Osteoblast (primary cell): ENCODE results near the gene VCL. TPM values are rescaled to one million over a fixed set of nuclear protein-coding genes. Genes with fewer than 3 reads are reported as not detected.

Experiments
- DNase-seq: peaks from one replicate; pipeline ENCODE4 v3.0.0; 2011; ENCODE audit warnings: low spot score, mixed read lengths; ENCODE audit not compliant: insufficient read length; ENCODE audit errors: missing footprints
- H2AFZ ChIP-seq: 2 replicates; pipeline ENCODE4 v1.6.0; 2011; ENCODE audit warnings: mild to moderate bottlenecking, low read length
- H3K27ac ChIP-seq: 2 replicates; pipeline ENCODE4 v1.5.1; 2011; ENCODE audit warnings: mild to moderate bottlenecking, low read depth, low read length, moderate library complexity
- H3K27me3 ChIP-seq: 2 replicates; pipeline ENCODE4 v1.6.0; 2012; ENCODE audit warnings: mild to moderate bottlenecking, control low read depth, inconsistent platforms, low read length, moderate library complexity; ENCODE audit not compliant: insufficient read depth
- H3K36me3 ChIP-seq: 2 replicates; pipeline ENCODE4 v1.5.1; 2011; ENCODE audit warnings: mild to moderate bottlenecking, low read length, control low read depth, moderate library complexity; ENCODE audit not compliant: insufficient read depth
- H3K4me1 ChIP-seq: 2 replicates; pipeline ENCODE4 v1.5.1; 2011; ENCODE audit warnings: mild to moderate bottlenecking, low read length, control low read depth, moderate library complexity; ENCODE audit not compliant: insufficient read depth
- H3K4me2 ChIP-seq: 2 replicates; pipeline ENCODE4 v1.6.0; 2011; ENCODE audit warnings: mild to moderate bottlenecking, low read length; ENCODE audit not compliant: insufficient read depth
- H3K4me3 ChIP-seq: fragments of 200-600 bp; sonication (generic); 3 replicates; pipeline ENCODE4 v1.5.1; 2012; ENCODE audit warnings: mild to moderate bottlenecking, low read length, inconsistent platforms; ENCODE audit not compliant: insufficient read depth
- H3K79me2 ChIP-seq: 2 replicates; pipeline ENCODE4 v1.6.0; 2012; ENCODE audit warnings: mild to moderate bottlenecking, low read length, control low read depth, inconsistent platforms; ENCODE audit not compliant: insufficient read depth
- H3K9me3 ChIP-seq: 2 replicates; pipeline ENCODE4 v1.5.1; 2011; ENCODE audit warnings: low read depth, low read length, control low read depth
- H4K20me1 ChIP-seq: 2 replicates; pipeline ENCODE4 v1.6.0; 2012; ENCODE audit warnings: mild to moderate bottlenecking, low read length, control low read depth; ENCODE audit not compliant: insufficient read depth
- total RNA-seq: library from RNA; depleted of rRNA; stranded (reverse); fragments of >200 nt; gene quantifications from 2 replicates; pipeline ENCODE4 v1.2.3, GENCODE V29; 2012
- TF ChIP-seq, protein P1 (sequence below): IDR thresholded peaks from 2 replicates; pipeline ENCODE4 v1.5.1; 2011; ENCODE audit warnings: mild to moderate bottlenecking, low read depth, low read length, moderate library complexity; ENCODE audit errors: extremely low read depth

VCL gene
- total RNA-seq, 1 donor: 201 TPM

DNA sequence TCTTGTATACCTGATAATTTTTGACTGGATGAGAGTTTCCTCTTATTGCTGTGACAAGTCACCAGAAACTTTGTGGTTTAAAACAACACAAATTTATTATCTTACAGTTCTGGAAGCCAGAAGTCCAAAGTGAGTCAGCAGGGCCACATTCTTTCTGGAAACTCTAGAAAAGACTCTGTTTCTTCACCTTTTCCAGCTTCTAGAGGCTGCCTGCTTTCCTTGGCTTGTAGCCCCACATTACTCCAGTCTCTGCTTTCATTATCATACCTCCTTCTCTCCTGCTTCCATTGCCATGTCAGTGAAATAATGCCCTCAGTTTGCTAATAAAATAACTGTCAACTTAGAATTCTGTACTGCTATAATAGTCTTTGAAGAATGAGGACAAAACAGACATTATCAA lies 65.3 kb downstream of the VCL start:
- H3K4me2 ChIP-seq: no peak overlapping the region
- peaks cover 35% of the 10 kb centered on the region for H3K36me3 ChIP-seq
- peaks cover 93% of the 10 kb centered on the region for H3K79me2 ChIP-seq
- H2AFZ ChIP-seq: no peak overlapping the region
- H4K20me1 ChIP-seq: peaks cover 38% of the 10 kb centered on the region
- no peak overlapping the region for H3K4me3 ChIP-seq
- no peak for DNase-seq
- TF ChIP-seq, protein P1, sequence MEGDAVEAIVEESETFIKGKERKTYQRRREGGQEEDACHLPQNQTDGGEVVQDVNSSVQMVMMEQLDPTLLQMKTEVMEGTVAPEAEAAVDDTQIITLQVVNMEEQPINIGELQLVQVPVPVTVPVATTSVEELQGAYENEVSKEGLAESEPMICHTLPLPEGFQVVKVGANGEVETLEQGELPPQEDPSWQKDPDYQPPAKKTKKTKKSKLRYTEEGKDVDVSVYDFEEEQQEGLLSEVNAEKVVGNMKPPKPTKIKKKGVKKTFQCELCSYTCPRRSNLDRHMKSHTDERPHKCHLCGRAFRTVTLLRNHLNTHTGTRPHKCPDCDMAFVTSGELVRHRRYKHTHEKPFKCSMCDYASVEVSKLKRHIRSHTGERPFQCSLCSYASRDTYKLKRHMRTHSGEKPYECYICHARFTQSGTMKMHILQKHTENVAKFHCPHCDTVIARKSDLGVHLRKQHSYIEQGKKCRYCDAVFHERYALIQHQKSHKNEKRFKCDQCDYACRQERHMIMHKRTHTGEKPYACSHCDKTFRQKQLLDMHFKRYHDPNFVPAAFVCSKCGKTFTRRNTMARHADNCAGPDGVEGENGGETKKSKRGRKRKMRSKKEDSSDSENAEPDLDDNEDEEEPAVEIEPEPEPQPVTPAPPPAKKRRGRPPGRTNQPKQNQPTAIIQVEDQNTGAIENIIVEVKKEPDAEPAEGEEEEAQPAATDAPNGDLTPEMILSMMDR: no peak
- no peaks in the 10 kb centered on the region for H3K9me3 ChIP-seq
- no peaks in the 10 kb centered on the region for H3K27me3 ChIP-seq
- H3K27ac ChIP-seq: no peak overlapping the region
- peaks cover 7% of the 10 kb centered on the region for H3K4me1 ChIP-seq

DNA sequence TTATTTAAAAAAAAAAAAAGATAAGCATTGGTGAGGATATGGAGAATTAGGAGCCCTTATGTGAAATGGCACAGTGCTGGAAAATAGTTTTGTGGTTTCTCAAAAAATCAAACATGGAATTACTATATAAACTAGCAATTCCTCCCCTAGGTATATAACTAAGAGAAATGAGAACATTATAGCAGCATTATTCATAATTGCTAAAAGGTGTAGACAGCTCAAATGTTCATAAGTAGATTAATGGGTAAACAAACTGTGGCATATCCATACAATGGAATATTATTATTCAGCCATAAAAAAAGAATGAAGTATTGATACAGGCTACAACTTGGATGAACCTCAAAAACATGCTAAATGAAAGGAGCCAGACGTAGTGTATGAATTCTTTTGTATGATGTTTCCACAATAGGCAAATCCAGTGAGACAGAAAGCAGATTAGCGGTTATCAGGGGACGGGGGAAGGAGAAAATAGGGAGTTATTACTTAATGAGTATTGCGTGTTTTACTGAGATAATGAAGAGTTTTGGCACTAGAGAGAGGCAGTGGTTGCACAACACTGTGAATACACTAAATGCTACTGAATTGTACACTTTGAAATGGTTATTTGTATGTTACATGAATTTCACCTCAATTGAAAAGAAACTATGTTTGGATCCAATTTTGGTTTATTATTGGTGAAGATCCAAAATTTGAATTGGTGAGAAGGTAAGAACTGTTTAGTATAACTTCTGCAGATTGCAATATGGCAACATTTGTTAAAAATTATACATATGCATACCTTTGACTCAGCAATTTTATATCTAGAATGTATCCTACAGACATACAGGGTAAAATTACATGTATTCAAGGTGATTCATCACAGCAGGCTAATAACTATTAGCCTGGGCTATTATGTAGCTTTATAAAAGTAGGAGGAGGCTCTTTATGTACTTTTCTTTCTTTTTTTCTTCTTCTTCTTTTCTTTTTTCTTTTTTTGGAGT lies 69.7 kb downstream of the VCL start:
- Histone ChIP-seq H3K27ac (no peak overlapping the region), H3K36me3 (peaks cover 39% of the 10 kb centered on the region), H3K4me2 (no peak overlapping the region), H2AFZ (no peak overlapping the region), H3K27me3 (no peaks in the 10 kb centered on the region), H3K4me1 (peaks cover 36% of the 10 kb centered on the region), H3K9me3 (no peaks in the 10 kb centered on the region), H4K20me1 (peaks cover 44% of the 10 kb centered on the region), H3K79me2 (peaks cover 83% of the 10 kb centered on the region), H3K4me3 (no peak overlapping the region)
- DNase-seq: no peak
- TF ChIP-seq, protein P1: no peak

DNA sequence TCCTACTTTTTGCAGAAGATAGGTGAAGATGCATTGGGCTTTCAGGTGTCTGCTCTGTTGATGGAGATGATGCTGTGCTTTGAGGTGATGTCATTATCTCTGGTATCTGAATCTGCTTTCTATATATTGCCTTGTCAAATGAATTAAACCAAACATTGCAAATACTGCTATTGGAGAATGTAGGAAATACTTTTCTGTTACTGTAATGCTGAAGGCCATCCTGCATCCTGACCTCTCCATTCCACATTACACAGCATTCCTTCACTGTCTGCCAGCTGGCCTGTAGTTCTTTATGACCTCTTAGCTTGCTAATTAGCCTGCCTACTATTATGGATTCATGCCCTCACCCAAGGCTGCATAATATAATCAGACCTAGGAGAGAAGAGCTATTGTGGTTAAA lies 73.2 kb downstream of the VCL start:
- H3K27ac ChIP-seq: peak overlapping the region; percentile 51

DNA sequence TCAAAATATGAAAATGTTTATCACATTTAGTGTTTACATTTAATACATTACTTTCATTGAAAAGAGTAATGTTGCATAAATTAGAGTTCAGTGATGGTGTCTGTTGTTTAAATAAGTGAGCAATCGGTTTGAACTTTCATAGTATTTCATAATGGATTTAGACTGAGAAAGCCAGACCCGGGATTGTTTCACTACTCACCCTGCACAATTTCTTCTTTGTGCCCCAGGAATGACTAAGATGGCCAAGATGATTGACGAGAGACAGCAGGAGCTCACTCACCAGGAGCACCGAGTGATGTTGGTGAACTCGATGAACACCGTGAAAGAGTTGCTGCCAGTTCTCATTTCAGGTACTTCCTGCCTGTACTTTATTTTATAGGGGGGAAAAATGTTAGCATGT lies 74.6 kb downstream of the VCL start:
- Histone ChIP-seq H2AFZ (no peak overlapping the region), H3K9me3 (no peaks in the 10 kb centered on the region), H3K27ac (no peak overlapping the region), H3K4me1 (peaks cover 43% of the 10 kb centered on the region), H3K79me2 (peaks cover 83% of the 10 kb centered on the region), H3K27me3 (no peaks in the 10 kb centered on the region), H3K36me3 (peaks cover 55% of the 10 kb centered on the region), H4K20me1 (peaks cover 36% of the 10 kb centered on the region), H3K4me3 (no peak overlapping the region), H3K4me2 (no peak overlapping the region)
- TF ChIP-seq, protein P1: no peak
- no peak for DNase-seq

More for the DNA sequence above, 73.2 kb downstream of the VCL start:
- H3K4me2 ChIP-seq: peak overlapping the region; percentile 23
- no peaks in the 10 kb centered on the region for H3K27me3 ChIP-seq
- peaks cover 37% of the 10 kb centered on the region for H3K4me1 ChIP-seq
- DNase-seq: no peak
- no peak overlapping the region for H2AFZ ChIP-seq
- H3K4me3 ChIP-seq: no peak overlapping the region
- H3K79me2 ChIP-seq: peaks cover 82% of the 10 kb centered on the region
- H3K36me3 ChIP-seq: peaks cover 44% of the 10 kb centered on the region
- TF ChIP-seq, protein P1: no peak
- H4K20me1 ChIP-seq: peaks cover 37% of the 10 kb centered on the region
- no peaks in the 10 kb centered on the region for H3K9me3 ChIP-seq
